Activated CD4-positive, alpha-beta T cell treated with anti-CD3 and anti-CD28 coated beads, Interleukin-2, amount 50 U/mL, for 1 hour (primary cell): ENCODE data around the gene NBR1.
"Not testable (repeated sequence)": the region's sequence is repeated elsewhere in the genome, so short reads cannot be mapped to it uniquely, and the experiment has no call there.

Source experiments
- DNase-seq: peaks from one replicate; pipeline ENCODE4 v3.0.0-alpha.2; 2020

Gene NBR1

DNA sequence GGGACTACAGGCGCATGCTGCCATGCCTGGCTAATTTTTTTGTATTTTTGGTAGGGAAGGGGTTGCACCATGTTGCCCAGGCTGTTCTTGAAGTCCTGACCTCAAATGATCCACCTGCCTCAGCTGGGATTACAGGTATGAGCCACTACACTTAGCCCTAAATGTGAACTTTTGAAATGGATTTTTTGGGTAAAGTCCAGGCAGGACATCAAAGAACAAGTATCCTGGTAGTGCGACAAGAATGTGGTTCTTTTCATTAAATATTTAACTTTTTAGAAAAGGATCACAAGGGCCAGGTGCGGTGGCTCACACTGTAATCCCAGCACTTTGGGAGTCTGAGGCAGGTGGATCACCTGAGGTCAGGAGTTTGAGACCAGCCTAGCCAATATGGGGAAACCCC is 15.3 kb upstream of the NBR1 start:
- DNase-seq: no peak

DNA sequence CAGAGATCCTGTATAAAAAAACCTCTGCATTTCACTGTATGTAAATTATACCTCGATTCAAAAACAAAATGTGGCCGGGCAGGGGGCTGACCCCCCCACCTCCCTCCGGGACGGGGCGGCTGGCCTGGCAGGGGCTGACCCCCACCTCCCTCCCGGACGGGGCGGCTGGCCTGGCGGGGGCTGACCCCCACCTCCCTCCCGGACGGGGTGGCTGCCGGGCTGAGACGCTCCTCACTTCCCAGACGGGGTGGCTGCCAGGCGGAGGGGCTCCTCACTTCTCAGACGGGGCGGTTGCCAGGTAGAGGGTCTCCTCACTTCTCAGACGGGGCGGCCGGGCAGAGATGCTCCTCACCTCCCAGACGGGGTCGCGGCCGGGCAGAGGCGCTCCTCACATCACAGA is 11.8 kb upstream of the NBR1 start:
- not testable (repeated sequence) for DNase-seq

DNA sequence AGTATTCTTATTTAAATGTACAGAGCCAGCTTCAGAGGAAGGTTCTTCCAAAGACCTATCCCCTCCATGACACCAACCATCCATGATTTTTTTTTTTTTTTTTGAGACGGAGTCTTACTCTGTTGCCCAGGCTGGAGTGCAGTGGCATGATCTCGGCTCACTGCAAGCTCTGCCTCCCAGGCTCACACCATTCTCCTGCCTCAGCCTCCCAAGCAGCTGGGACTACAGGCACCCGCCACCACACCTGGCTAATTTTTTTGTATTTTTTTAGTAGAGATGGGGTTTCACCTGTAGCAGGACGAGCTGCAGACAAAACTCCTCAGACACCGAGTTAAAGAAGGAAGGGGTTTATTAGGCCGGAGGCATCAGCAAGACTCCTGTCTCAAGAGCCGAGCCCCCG is 11.1 kb upstream of the NBR1 start:
- DNase-seq: not testable (repeated sequence)

DNA sequence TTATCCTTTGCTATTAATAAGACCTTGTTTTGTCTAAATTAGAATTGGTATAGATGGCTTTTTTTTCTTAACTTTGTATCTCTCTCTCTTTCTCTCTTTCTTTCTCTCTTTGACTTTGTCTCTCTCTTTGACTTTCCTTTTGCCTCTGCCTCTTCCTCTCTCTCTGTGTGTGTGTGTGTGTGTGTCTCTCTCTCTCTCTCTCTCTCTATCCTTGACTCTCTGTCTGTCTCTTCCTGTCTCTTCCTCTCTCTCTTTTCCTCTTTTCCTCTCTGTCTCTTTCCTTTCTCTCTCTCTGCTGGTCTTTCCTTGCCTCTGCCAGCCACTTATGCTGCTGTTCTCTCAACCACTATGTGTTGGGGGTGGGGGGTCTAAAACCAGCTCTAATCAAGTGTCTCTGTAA is 5.0 kb upstream of the NBR1 start:
- not testable (repeated sequence) for DNase-seq

DNA sequence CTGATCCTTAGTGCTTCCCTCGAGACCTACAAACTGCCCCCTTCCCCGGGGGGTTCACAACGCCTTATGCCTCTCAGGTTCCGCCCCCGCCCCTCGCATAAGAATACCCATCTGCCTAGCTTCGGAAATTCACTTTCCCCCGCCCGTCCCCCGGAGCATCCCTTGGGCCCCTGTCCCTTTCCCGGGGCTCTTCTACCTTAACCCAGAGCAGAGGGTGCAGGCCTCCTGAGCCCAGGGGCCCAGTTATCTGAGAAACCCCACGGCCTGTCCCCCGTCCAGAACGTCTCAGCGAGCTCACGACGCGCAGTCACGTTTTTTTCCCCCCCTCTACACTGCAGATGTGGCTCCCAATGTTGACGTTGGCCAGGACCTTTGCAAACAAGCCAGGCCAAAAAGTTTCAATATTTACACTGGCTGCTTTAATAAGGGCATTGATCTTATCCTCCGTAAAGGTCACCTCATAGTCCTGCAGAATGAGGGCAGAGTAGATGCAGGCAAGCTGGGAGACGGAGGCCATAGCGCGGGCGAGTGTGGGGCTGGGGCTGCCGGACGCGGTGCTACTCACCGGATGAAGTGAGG is 1.4 kb upstream of the NBR1 start:
- DNase-seq: peak; percentile 6

DNA sequence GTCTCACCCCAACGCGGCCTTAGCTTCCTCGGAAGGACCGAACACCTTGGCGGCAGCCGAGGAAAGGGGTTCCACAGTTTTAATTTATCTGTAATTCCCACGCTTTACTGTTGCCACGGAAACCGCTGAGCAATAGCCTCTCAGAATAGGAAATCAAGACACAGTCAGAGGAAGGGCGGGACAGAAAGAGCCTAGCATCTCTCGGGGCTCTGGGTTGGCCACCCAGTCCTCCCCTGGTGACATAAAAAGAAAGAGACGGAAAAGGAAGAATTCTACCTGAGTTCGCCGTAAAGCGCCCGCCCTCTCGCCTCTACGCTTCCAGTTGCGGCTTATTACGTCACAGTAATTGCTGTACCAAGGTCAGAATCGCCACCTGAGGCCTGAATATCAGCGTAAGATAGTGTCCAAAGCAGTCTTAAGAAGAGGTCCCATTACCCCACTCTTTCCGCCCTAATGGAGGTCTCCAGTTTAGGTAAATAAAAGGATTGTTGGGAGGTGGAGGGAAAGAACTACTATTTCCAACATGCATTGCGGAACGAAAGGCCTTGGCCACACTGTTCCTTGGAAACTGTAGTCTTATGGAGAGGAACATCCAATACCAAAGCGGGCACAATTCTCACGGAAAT is 761 bp upstream of the NBR1 start:
- peak; percentile 82 for DNase-seq

DNA sequence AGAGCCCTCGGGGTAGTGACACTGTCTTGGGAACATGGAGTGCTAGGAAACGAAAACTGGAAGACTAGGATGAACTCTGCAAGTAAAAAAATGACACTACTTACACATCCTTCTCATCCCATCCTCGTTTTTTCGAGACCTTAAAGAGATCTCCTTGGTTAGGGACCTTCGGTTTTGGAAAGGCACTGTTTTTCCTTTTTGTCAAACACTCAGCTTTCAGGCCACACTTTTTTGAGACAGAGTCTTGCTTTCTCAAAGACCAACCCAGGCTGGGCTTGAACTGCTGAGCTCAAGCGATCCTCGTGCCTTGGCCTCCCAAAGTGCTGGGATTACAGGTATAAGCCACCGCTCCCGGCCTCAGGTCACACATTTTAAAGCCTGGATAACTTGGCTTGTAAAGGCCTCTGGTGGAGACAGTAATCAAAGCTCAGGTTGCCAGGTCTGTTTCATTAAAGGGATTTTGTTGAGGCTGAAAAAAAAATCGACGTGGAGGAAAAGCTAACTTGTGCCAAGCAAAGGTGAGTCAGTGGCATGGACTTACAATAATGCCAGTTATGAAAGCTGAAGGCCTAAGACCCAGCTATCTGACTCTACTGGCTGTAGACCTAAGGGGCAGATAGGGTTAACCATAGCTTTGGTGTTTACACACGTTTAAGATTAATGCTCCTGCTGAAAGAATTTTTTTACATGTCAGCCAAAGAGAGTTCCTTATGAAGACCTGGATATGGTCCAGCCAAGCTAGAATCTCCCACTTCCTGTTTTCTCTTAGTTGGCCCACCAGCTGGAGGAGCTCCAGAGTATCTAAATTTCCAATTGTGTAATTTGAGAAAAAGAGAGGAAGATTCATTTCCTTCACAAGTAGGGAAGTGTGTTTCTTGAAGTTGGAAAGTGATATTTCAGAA is 823 bp downstream of the NBR1 start:
- DNase-seq: no peak

DNA sequence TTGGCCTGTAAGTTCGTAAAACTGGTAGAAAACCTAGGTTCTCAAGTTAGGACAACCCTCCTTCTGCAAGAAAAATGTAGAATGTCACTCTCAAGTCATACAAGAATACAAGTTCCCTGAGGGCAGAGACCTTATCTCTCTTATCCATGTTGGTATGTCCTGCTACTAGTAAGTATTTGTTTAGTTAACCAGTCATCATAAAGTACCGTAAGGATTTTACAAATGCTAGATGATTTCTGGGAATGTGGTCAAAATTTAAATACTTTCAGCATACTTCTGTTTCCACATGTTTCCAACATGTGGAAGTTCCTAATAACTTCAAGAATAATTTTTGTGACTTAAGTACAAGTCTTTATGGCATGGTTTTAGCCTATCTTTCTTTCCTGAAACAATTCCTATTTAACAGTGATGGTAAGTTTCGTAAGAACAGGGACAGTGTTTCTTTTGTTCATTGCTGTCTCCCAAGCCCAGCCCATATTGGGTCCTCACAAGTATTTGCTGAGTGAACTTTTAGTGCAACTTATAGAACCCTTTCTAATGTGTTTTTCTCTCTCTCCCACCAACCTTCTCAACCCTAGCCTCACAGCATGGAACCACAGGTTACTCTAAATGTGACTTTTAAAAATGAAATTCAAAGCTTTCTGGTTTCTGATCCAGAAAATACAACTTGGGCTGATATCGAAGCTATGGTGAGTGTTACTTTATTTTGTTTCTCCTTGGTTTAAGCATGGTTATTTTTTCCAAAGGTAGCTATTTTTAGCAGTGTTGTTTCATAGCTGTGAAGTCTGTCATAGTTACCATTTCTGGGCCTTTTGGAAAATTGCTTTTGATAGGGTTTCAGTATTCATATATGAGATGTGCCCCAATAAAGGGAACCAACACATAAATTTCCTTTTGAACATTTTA is 4.5 kb downstream of the NBR1 start:
- no peak for DNase-seq

DNA sequence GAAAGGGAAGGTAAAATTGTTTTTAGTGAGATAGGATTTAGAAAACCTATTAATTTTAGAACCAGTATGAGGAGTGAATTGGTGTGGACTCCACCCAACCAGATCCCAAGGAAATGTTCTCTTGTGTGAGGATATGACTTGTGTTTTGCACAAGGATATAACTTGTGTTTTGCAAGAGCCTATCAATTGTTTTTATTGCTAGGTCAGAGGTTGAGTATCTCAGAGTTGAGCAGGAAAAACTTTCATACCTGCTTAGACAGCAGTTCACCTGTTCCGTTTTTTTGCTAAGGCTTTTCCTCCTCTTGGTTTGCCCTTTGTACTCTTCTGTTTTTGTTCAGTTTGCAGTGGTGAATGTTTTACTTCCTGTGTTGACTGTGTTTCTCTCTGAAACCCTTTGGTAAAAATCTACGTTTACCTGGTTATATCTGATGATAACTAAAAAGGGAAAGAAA is 5.1 kb downstream of the NBR1 start:
- no peak for DNase-seq

DNA sequence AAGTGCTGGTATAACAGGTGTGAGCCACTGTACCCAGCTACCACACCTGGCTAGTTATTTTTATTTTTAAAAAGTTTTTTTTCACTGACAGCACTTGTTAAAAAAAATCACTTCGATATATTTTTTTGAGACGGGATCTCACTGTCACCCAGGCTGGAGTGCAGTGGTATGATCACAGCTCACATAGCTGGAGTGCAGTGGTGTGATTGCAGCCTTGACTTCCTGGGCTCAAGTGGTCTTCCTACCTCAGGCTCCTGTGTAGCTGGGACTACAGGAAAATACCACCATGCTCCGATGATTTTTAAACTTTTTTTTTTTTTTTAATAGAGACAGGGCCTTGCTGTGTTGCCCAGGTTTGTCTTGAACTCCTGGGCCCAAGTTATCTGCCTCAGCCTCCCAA is 12.9 kb downstream of the NBR1 start:
- DNase-seq: no peak

DNA sequence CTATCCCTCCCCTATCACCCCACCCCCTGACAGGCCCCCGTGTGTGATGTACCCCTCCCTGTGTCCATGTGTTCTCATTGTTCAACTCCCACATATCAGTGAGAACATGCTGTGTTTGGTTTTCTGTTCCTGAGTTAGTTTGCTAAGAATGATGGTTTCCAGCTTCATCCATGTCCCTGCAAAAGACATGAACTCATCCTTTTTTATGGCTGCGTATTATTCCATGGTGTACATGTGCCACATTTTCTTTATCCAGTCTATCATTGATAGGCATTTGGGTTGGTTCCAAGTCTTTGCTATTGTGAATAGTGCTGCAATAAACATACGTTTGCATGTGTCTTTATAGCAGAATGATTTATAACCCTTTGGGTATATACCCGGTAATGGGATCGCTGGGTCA is 15.6 kb downstream of the NBR1 start:
- DNase-seq: not testable (repeated sequence)

DNA sequence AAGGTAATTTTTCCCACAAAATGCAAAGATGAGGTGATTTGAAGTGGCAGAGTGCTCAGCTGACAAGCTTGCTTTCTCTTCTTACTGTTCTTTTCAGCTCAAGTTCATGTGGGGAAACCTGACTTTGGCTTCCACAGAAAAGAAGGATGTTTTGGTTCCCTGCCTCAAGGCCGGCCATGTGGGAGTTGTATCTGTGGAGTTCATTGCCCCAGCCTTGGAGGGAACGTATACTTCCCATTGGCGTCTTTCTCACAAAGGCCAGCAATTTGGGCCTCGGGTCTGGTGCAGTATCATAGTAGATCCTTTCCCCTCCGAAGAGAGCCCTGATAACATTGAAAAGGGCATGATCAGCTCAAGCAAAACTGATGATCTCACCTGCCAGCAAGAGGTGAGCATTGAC is 22.2 kb downstream of the NBR1 start:
- no peak for DNase-seq

DNA sequence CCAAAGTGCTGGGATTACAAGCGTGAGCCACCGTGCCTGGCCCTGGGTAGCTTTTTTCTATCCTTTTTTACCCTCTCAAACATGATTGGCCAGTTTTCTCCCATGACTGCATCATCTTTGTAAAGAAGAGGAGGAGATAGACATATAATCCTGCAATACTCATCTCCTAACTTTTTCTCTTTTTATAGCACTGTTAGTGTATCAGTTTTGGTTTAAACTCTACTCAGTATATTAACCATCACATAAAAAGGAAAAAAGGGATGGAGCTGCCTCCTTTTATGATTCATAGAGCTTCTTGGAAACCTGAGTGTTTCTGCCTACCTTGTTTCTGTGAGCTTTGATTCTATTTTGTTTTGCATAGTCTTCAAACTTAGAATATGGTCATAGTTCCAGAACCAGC is 28.6 kb downstream of the NBR1 start:
- no peak for DNase-seq

DNA sequence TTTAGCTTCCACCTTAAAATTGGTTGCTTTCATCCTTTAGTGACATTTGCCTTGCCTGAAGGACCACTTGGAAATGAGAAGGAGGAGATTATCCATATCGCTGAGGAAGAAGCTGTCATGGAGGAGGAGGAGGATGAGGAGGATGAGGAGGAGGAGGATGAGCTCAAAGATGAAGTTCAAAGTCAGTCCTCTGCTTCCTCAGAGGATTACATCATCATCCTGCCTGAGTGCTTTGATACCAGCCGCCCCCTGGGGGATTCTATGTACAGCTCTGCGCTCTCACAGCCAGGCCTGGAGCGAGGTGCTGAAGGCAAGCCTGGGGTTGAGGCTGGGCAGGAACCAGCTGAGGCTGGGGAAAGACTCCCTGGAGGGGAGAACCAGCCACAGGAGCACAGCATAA is 29.1 kb downstream of the NBR1 start:
- DNase-seq: no peak

DNA sequence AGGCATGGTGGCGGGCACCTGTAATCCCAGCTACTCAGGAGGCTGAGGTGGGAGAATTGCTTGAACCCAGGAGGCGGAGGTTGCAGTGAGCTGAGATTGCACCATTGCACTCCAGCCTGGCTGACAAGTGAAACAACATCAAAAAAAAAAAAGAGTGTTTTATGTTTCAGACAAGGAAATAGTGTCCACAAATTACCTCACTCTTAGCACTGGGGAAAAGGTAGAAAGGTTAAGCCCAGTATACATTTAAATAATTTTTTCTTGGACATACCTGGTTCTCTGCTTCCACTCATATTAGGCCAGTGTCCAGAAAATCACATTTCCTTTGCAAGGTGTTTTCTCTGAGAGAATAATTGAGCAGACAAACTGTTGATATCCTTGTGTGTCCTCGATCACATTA is 32.0 kb downstream of the NBR1 start:
- not testable (repeated sequence) for DNase-seq

DNA sequence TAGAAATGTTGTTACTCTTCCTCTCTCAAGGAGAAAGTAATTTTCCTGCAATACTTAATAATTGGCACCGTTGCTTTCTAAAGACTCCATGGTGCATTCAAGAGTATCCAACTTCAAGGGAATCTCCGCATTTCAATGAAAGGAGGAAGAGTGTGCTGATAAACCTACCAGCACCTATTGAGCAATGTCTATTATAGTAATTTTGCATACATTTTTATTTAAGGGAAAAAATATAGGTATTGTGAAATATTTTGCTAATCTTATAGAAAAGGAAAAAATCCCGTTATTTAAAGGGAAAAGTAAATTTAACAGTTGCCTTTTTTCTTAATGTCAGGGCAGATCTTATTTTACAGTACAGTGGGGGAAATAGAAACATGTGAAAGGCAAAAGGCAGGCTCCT is 39.6 kb downstream of the NBR1 start:
- no peak for DNase-seq

DNA sequence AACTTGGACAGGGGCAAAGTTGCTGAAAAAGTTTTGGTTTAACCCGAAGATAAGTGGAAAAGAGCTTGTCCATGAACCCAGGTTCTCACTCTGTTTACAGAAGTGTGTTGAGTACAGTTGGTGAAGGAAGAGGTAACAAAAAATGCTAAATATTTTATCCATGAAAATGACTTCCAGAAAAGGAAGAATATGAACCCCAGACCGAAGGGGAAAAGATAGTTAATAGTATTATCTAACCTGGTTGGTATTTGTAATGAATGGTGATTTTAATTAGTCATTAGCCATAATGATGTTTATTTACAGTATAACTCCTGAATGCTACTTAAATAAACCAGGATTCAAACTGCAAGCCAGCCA is 40.1 kb downstream of the NBR1 start:
- no peak for DNase-seq

DNA sequence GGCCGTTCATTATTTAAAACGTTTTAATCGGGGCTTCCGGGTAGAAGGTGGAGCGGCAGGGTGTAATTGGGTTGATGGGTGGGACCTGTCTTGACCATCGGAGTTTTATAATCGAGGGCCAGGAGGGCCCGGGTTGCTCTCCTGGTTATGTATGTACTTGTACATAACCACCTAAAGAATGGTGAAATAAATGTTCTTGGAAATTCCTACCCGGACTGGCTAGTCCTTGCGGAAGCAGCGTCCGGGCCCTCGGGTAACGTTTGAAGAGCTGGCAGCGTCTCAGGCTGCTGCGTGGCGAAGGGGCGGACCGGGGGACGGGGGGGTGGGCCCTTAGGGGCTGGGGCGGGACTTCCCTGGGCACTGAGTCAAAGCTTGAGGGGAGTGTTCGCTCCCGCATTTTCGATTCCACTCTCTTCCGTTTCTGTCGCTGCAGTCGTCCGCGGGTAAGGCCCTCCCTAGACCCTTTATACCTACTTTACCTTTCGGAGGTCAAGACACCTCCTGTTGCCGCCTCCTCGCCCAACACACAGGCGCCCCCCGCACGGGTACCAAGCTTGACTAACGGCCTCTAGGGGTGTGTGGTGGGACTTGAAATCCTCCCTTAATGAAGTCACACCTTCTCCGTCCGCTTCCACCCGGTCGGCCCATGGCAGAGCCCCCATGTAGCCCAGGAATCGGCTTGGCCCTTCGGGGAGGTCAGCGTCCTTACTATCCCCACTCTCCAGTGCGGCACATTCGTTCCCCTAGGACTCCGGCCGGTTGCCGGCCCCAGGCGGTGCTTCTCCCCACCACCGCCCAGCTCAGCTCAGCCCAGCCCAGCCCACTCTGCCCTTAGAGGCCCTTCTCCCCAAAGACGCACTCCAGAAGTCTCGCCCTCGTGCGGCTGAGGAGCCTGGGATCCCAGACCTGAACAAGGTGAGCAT is 40.7 kb downstream of the NBR1 start, which contains the start of gene TMEM106A:
Gene TMEM106A (plus strand): TSS at position 396 of the 923 bp plus-strand sequence. CDS start 1,167 bp downstream, outside the sequence.
- peak; percentile 67 for DNase-seq

DNA sequence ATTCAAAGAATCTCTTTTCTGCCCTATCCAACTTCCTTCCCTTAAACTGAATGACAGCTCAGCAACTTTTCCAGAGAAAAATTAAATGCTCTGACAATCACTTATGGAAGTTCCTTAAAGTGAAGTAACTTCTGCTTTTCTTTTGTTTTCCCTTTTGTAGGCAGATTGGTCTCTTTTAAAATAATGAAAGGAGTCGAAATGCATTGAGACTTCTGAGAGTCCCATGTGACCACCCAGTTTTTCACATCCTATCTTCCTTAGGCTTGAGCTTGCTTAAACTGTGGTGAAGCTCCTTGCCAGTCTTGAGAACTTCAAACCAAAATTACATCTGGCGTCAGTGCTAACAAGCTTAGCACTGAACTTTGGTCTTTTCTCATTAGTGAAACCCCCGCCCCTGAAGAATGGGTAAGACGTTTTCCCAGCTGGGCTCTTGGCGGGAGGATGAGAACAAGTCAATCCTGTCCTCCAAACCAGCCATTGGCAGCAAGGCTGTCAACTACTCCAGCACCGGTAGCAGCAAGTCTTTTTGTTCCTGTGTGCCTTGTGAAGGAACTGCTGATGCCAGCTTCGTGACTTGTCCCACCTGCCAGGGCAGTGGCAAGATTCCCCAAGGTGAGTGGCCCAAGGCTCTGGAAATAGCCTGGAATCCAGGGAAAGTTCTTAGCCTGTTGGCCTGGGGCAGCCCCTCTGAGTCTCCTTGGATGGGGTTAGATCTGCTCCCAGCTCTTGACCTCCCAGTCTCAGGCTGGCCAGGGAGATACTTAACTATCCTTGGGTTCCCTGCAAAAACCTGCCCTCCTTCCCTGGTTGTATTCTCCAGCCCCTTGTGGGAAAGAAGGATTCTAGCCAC is 41.9 kb downstream of the NBR1 start:
- DNase-seq: no peak

DNA sequence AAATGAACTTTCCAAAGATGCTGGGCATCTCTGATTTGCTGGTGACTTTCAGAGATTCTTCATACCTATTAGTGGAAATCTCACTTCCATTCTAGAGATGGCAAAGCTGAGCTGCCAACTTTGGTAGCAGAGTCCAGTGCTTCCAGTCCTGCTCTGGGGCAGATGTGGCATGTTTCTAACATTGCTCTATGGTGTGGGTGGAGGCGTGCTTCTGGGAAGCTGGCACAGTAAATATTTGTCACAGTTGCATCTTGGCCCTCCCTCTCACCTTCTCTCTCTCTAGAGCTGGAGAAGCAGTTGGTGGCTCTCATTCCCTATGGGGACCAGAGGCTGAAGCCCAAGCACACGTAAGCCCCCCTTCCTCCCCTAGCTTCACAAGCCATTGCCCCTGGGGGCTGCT is 42.5 kb downstream of the NBR1 start:
- no peak for DNase-seq

DNA sequence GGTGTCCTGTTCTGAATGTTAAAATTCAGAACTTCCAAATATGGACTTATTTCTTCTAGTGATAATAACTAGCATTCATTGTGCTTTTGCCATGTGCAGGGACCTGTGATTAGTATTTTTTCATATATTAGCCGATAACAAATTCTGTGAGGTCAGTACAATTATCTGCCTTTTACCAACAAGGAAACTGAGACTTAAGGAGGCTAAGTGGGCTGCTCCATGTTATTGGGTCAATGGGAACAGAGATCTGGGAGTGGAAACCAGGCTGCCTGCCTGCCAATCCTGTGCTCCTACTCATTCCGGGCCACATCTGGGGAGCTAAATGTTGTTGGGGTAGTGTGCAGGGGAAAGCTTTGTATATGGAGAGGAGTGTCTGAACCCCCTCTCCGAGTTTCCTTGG is 44.3 kb downstream of the NBR1 start:
- no peak for DNase-seq
